ENCODE data around the gene MZF1.
"Not testable (repeated sequence)": the region's sequence is repeated elsewhere in the genome, so short reads cannot be mapped to it uniquely, and the experiment has no call there.

MZF1 gene

GRCh38 chr19:58554494-58555368, 18.4 kb downstream of the MZF1 start, which contains the start of gene CHMP2A:
Gene CHMP2A, minus strand, starts transcription at chr19:58555105. Its CDS starts 893 bp downstream, at chr19:58554212.
- DNase-seq, result peak; percentile 97

- no peak for DNase-seq
Observed at GRCh38 chr19:58553799-58554493, 19.2 kb downstream of the MZF1 start.

DNA sequence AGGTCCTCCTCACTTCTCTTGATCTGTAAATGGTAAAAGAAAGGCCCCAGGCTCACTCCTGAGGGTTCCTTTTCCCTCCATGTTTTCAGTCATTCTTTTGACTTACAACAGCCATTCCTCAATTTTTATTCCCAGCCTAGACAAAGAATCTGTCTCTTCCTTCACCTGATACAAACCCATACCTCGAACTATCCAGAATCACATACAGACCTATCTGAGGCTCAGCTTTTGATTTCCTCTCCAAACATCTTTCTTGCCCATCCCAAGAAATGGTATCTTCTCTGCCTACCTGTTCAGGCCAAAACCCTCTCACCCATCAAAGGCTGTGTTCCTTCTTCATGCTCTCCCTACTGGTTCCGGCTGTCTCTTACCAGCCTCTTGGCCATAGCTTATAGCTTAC, 20.5 kb downstream of the MZF1 start:
- no peak for DNase-seq

GRCh38 chr19:58551577-58552471, 21.3 kb downstream of the MZF1 start:
- DNase-seq, result no peak

- DNase-seq, result no peak
Observed at GRCh38 chr19:58551123-58551497, 22.0 kb downstream of the MZF1 start.

- DNase-seq, result no peak
Observed at GRCh38 chr19:58550362-58551122, 22.6 kb downstream of the MZF1 start.

GRCh38 chr19:58549664-58550361, 23.3 kb downstream of the MZF1 start:
- DNase-seq, result no peak

DNA sequence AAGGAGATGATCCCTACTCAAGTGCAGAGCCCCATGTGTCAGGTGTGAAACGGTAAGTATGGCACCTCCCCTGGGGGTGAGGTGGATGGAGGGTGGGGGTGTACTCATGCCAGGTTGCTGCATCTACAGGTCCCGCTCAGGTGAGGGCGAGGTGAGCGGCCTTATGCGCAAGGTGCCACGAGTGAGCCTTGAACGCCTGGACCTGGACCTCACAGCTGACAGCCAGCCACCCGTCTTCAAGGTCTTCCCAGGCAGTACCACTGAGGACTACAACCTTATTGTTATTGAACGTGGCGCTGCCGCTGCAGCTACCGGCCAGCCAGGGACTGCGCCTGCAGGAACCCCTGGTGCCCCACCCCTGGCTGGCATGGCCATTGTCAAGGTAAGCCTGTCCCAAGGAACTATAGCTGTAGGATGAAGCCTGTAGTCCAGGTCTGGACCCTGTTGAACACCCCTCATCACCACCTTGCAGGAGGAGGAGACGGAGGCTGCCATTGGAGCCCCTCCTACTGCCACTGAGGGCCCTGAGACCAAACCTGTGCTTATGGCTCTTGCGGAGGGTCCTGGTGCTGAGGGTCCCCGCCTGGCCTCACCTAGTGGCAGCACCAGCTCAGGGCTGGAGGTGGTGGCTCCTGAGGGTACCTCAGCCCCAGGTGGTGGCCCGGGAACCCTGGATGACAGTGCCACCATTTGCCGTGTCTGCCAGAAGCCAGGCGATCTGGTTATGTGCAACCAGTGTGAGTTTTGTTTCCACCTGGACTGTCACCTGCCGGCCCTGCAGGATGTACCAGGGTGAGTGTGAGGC, 24.1 kb downstream of the MZF1 start:
- DNase-seq, result no peak

DNA sequence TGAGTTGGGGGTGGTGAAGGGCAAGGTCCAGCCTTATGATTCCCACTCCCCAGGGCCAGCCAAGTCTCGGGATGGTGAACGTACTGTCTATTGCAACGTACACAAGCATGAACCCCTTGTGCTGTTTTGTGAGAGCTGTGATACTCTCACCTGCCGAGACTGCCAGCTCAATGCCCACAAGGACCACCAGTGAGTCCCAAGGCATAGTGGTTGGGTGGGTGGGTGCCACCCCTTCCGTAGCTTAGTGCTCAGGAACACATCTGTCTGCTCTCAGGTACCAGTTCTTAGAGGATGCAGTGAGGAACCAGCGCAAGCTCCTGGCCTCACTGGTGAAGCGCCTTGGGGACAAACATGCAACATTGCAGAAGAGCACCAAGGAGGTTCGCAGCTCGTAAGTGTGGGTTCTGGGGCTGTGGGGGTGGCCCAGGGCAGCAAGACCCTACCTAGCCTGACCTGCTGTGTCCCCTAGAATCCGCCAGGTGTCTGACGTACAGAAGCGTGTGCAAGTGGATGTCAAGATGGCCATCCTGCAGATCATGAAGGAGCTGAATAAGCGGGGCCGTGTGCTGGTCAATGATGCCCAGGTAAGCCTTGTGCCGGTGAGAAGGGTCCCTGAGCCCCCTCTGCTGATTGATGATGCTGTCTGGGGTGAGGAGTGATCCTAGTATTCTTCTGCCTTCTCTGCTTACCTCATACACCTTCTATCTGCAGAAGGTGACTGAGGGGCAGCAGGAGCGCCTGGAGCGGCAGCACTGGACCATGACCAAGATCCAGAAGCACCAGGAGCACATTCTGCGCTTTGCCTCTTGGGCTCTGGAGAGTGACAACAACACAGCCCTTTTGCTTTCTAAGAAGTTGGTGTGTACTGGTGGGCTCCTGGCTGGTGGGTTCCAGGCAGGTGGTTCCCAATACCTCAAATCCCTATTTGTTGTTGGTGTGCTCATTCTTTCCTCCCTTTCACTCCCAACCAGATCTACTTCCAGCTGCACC, 25.5 kb downstream of the MZF1 start:
- DNase-seq, result no peak

DNA sequence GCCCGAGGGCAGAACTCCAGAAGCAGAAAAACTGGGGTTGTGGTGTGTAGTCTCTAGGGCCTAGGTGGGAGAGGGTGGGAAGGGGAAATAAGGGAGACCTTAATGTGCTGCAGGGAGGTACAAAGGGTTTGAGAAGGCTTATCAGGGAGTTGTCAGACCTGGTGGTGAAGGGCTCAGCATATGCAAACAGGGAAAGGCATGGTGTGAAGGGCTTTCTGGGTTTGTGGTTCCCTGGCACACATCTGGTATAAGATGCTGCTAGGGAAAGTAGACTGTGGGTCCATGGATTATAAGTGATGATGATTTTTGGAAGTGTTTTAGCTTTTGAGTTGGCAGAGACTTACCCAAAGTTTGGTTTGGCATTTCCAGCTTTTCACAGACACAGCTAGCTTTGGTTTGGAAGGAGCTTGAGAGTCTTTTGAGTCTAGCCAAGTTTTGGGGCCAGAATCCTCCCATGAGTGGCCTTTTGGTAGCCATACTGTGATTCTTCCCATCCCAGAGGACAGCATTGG, 27.1 kb downstream of the MZF1 start:
- DNase-seq, result no peak

DNA sequence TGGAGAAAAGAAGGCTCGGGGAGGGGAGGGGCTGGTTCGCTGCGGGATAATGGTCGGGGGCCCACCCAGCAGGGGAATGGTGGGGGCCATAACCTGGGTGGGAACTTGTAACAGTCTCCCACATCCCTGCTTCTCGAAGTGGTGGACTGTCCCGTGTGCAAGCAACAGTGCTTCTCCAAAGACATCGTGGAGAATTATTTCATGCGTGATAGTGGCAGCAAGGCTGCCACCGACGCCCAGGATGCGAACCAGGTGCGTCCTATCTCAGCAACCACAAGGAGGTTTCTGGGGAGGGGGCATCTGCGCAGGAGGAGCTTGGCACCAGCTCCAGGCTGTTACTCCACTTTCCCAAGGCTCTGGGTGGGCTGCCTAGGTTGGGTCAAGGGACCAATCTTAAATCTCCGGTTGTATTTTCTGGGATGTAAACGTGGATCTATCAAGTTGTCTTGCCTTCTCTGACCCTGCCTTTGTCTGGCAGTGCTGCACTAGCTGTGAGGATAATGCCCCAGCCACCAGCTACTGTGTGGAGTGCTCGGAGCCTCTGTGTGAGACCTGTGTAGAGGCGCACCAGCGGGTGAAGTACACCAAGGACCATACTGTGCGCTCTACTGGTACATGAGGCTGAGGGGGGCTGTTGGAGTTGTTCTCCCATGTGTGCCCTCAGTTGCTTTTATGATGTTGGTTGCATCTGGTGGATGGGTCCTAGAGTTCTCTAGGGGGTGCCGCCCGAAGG, 27.7 kb downstream of the MZF1 start:
- DNase-seq, result no peak

DNA sequence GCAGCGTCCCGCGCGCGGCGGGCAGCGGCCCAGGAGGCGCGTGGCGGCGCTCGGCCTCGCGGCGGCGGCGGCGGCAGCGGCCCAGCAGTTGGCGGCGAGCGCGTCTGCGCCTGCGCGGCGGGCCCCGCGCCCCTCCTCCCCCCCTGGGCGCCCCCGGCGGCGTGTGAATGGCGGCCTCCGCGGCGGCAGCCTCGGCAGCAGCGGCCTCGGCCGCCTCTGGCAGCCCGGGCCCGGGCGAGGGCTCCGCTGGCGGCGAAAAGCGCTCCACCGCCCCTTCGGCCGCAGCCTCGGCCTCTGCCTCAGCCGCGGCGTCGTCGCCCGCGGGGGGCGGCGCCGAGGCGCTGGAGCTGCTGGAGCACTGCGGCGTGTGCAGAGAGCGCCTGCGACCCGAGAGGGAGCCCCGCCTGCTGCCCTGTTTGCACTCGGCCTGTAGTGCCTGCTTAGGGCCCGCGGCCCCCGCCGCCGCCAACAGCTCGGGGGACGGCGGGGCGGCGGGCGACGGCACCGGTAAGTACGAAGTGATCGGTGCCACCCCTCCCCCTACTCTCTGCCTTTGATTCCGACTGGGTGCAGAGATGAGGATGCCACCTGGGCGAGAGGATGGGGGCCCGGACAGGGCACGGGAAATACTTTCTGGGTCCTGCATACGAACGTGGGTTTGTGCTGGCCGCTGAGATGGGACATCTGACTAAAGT, 28.4 kb downstream of the MZF1 start:
- DNase-seq, result no peak

GRCh38 chr19:58543826-58544590, 29.1 kb downstream of the MZF1 start, which contains the start of gene TRIM28:
Gene TRIM28, plus strand, starts transcription at chr19:58544064. Its CDS starts 694 bp downstream, at chr19:58544758.
- peak; percentile 100 for DNase-seq

DNA sequence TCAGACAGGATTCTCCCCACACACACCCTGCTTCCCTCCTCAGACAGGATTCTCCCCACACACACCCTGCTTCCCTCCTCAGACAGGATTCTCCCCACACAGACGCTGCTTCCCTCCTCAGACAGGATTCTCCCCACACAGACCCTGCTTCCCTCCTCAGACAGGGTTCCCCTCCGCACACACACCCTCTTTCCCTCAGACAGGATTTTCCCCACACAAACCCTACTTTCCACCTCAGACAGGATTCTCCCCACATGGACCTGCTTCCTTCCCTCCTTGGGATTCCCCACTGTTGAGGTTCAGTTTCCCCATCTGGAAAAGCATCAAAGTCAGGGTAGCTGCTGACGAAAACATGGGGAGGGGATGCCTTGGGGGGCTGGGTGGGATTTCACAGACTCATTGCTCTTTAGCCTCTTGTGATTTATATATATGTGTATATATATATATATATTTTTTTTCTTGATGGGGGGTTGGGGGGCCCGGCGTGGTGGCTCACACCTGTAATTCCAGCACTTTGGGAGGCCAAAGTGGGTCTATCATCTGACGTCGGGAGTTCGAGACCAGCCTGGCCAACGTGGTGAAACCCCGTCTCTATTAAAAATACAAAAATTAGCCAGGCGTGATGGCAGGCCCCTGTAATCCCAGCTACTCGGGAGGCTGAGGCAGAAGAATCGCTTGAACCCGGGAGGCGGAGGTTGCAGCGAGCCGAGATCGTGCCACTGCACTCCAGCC, 30.3 kb downstream of the MZF1 start:
- DNase-seq, result not testable (repeated sequence)

DNA sequence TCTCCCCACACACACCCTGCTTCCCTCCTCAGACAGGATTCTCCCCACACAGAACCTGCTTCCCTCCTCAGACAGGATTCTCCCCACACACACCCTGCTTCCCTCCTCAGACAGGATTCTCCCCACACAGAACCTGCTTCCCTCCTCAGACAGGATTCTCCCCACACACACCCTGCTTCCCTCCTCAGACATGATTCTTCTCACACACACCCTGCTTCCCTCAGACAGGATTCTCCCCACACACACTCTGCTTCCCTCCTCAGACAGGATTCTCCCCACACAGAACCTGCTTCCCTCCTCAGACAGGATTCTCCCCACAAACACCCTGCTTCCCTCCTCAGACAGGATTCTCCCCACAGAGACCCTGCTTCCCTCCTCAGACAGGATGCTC, 34.0 kb downstream of the MZF1 start:
- not testable (repeated sequence) for DNase-seq
